ENCODE results near the gene CMTM4. TPM values are rescaled to one million over a fixed set of nuclear protein-coding genes. Genes with fewer than 3 reads are reported as not detected.
"Not testable (repeated sequence)": the region's sequence is repeated elsewhere in the genome, so short reads cannot be mapped to it uniquely, and the experiment has no call there.

CMTM4 gene
- total RNA-seq, 1 donor from 2014 or later, result 21.9 TPM

- not testable (repeated sequence) for DNase-seq (ENCODE audit: low spot score)
These were observed 129.3 kb downstream of the CMTM4 start for GRCh38 chr16:66567270-66567669.

DNA sequence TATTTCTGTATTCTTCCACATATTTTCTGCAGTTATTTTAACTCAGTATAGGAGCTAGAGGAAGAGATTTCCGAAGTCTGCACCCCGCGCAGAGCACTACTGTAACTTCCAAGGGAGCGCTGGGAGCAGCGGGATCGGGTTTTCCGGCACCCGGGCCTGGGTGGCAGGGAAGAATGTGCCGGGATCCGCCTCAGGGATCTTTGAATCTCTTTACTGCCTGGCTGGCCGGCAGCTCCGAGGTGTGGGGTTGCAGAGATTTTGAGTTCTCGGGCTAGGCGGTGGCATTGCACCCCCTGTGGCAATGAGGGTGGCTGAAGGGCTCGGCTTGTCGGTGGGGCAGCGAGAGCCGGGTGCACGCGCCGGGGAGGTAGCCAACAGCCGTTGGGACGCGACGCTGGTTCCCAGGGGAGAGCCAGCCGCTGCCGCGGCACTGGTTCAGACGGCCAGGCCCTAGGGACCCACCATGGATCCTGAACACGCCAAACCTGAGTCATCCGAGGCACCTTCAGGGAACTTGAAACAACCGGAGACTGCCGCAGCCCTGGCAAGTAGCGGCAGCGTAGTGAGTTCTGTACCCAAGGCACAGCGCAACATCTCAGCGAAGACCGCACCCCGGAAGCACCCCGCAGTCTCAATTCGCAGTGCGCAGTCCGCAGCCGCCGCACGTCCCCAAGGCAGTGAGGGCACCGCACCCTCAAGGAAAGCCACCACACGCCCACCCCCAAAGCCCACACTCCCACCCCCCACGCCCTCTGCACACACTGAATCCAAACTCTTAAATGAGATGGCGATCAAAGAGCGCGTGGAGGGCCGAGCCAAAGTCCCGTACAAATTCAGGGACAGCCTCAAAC, 130.3 kb downstream of the CMTM4 start, which contains the start of gene CMTM1:
TSS of gene CMTM1 (plus strand) at position 389 of the 851 bp plus-strand sequence. CDS start at position 464, 75 bp downstream.
- DNase-seq (ENCODE audit: low spot score), result no peak

Other genes with a start within 250 kb of the CMTM4 start
- 18.8 TPM for gene TK2, start 146.6 kb downstream of the CMTM4 start, total RNA-seq (ENCODE audit: insufficient read depth, low replicate concordance)
- gene CKLF, start 144.2 kb downstream of the CMTM4 start, total RNA-seq (ENCODE audit: insufficient read depth, low replicate concordance), result 31.8 TPM
- gene CMTM1, start 130.3 kb downstream of the CMTM4 start, total RNA-seq (ENCODE audit: insufficient read depth, low replicate concordance), result 10.8 TPM
- gene CMTM2, start 117.3 kb downstream of the CMTM4 start, total RNA-seq (ENCODE audit: insufficient read depth, low replicate concordance), result not detected
- gene CMTM3, start 92.0 kb downstream of the CMTM4 start, total RNA-seq (ENCODE audit: insufficient read depth, low replicate concordance), result 41.9 TPM
- gene DYNC1LI2, start 54.9 kb upstream of the CMTM4 start, total RNA-seq (ENCODE audit: insufficient read depth, low replicate concordance), result 152 TPM
- gene TERB1, start 104.8 kb upstream of the CMTM4 start, total RNA-seq (ENCODE audit: insufficient read depth, low replicate concordance), result 1.7 TPM
- 40.4 TPM for gene NAE1, start 134.2 kb upstream of the CMTM4 start, total RNA-seq (ENCODE audit: insufficient read depth, low replicate concordance)
- not detected for gene CA7, start 147.7 kb upstream of the CMTM4 start, total RNA-seq (ENCODE audit: insufficient read depth, low replicate concordance)
- 16.4 TPM for gene PDP2, start 183.8 kb upstream of the CMTM4 start, total RNA-seq (ENCODE audit: insufficient read depth, low replicate concordance)
- gene CDH16, start 222.1 kb upstream of the CMTM4 start, total RNA-seq (ENCODE audit: insufficient read depth, low replicate concordance), result not detected
- 19.0 TPM for gene RRAD, start 228.8 kb upstream of the CMTM4 start, total RNA-seq (ENCODE audit: insufficient read depth, low replicate concordance)
- gene CIAO2B, start 237.7 kb upstream of the CMTM4 start, total RNA-seq (ENCODE audit: insufficient read depth, low replicate concordance), result 72.5 TPM
- 53.7 TPM for gene CES2, start 238.8 kb upstream of the CMTM4 start, total RNA-seq (ENCODE audit: insufficient read depth, low replicate concordance)

Measured in umbilical cord (tissue), 2 donors.